BE2C (cell line): ENCODE results near the gene ESYT2.

Experiments used
- DNase-seq: peaks from one replicate; pipeline ENCODE4 v3.0.0-alpha.2; 2020
- H3K27me3 ChIP-seq: fragments of 250-450 bp; sonication (Bioruptor Pico); 2 replicates; pipeline ENCODE4 v1.5.1; 2020; ENCODE audit warnings: mild to moderate bottlenecking
- H3K36me3 ChIP-seq: fragments of 250-450 bp; sonication (Bioruptor Pico); 2 replicates; pipeline ENCODE4 v1.5.1; 2020; ENCODE audit warnings: mild to moderate bottlenecking
- H3K4me1 ChIP-seq: fragments of 250-450 bp; sonication (Bioruptor Pico); 2 replicates; pipeline ENCODE4 v1.5.1; 2020
- H3K4me3 ChIP-seq: 2 replicates; pipeline ENCODE4 v1.5.1; 2011; ENCODE audit warnings: low read depth, low read length
- H3K9me3 ChIP-seq: fragments of 250-450 bp; sonication (Bioruptor Pico); 2 replicates; pipeline ENCODE4 v1.5.1; 2020
- TF ChIP-seq, protein P1 (sequence below): IDR thresholded peaks from 2 replicates; pipeline ENCODE4 v1.5.1; 2012; ENCODE audit warnings: mild to moderate bottlenecking, low read depth, low read length

The ESYT2 gene

DNA sequence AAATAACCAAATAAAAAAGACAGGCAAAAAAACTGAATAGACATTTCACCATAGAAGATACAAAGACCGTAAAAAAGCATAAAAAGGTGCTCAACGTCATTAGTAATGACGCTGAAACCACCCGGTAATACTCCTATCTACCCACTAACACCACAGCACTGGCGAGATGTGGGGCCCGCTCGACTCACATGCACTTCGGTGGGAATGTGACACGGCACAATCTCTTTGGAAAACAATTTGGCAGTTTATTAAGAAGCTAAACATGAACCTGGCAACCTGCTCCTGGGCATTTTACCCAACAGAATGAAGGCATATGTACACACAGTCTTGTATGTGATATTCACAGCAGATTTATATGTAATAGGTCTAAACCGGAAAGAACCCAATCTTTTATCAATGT, 81.9 kb downstream of the ESYT2 start:
- H3K36me3 ChIP-seq, result peaks cover 7% of the 10 kb centered on the region; the same call in 1 of the 2 replicates
- no peaks in the 10 kb centered on the region for H3K27me3 ChIP-seq
- TF ChIP-seq, protein P1, sequence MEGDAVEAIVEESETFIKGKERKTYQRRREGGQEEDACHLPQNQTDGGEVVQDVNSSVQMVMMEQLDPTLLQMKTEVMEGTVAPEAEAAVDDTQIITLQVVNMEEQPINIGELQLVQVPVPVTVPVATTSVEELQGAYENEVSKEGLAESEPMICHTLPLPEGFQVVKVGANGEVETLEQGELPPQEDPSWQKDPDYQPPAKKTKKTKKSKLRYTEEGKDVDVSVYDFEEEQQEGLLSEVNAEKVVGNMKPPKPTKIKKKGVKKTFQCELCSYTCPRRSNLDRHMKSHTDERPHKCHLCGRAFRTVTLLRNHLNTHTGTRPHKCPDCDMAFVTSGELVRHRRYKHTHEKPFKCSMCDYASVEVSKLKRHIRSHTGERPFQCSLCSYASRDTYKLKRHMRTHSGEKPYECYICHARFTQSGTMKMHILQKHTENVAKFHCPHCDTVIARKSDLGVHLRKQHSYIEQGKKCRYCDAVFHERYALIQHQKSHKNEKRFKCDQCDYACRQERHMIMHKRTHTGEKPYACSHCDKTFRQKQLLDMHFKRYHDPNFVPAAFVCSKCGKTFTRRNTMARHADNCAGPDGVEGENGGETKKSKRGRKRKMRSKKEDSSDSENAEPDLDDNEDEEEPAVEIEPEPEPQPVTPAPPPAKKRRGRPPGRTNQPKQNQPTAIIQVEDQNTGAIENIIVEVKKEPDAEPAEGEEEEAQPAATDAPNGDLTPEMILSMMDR, result no peak
- DNase-seq, result no peak
- no peaks in the 10 kb centered on the region for H3K9me3 ChIP-seq
- no peak overlapping the region for H3K4me3 ChIP-seq
- H3K4me1 ChIP-seq, result no peaks in the 10 kb centered on the region

DNA sequence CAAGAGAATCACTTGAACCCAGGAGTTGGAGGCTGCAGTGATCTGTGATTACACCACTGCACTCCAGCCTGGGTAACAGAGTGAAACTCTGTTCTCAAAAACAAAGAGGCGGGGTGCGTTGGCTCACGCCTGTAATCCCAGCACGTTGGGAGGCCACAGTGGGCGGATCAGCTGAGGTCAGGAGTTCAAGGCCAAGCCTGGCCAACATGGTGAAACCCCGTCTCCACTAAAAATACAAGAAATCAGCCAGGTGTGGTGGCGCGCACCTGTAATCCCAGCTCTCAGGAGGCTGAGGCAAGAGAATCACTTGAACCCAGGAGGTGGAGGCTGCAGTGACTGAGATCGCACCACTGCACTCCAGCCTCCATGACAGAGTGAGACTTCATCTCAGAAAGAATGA, 82.4 kb downstream of the ESYT2 start:
- TF ChIP-seq, protein P1, result no peak
- no peaks in the 10 kb centered on the region for H3K9me3 ChIP-seq
- no peaks in the 10 kb centered on the region for H3K4me1 ChIP-seq
- peaks cover 7% of the 10 kb centered on the region; the same call in 1 of the 2 replicates for H3K36me3 ChIP-seq
- no peak for DNase-seq
- no peaks in the 10 kb centered on the region for H3K27me3 ChIP-seq
- no peak overlapping the region for H3K4me3 ChIP-seq

DNA sequence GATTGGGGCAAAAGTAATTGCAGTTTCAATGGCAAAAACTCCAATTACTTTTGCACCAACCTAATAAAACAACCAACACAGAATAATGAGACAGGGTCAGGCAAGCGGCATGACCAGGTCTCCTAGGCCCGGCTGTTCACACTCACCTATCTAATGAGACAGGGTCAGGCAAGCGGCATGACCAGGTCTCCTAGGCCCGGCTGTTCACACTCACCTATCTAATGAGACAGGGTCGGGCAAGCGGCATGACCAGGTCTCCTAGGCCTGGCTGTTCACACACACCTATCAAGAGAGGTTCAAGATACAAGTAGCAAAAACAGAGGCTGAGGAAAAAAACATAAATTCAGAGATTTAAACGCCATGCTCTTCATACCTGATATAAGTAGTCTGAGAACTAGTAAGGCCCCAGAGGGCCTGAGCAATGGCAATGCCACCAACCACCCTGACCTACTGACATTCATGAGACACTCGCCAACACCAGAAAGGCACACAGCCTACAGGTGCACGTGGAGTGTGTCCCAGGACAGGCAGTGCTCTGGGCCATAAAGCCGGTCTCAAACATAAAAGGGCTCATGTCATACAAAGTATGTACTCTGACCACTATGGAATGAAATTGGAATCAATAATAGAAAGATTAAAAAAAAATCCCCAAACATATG, 84.1 kb downstream of the ESYT2 start:
- Histone ChIP-seq H3K36me3 (peaks cover 7% of the 10 kb centered on the region; the same call in 1 of the 2 replicates), H3K4me1 (no peaks in the 10 kb centered on the region), H3K4me3 (no peak overlapping the region), H3K9me3 (no peaks in the 10 kb centered on the region), H3K27me3 (no peaks in the 10 kb centered on the region)
- TF ChIP-seq, protein P1, result no peak
- DNase-seq, result no peak

DNA sequence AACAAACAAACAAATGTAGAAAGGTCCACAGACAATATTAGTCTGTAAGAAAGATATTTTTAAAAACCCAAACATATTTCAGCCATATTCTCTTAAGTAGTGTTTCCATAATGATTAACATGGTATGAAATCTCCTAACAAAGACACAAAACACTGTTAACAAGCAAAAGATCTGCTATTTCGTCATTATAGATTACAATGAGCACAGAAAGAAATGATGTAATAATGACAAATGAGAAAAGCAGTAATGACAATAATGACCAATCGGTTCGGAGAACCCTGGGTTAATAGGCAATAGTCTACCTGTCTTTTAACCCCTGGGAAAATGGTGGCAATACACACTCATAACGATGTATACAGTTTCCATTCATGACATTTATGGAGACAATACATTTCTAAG, 85.2 kb downstream of the ESYT2 start:
- Histone ChIP-seq H3K4me3 (no peak overlapping the region), H3K27me3 (no peaks in the 10 kb centered on the region), H3K9me3 (no peaks in the 10 kb centered on the region), H3K4me1 (no peaks in the 10 kb centered on the region), H3K36me3 (peaks cover 7% of the 10 kb centered on the region; the same call in 1 of the 2 replicates)
- no peak for DNase-seq
- TF ChIP-seq, protein P1, result no peak

DNA sequence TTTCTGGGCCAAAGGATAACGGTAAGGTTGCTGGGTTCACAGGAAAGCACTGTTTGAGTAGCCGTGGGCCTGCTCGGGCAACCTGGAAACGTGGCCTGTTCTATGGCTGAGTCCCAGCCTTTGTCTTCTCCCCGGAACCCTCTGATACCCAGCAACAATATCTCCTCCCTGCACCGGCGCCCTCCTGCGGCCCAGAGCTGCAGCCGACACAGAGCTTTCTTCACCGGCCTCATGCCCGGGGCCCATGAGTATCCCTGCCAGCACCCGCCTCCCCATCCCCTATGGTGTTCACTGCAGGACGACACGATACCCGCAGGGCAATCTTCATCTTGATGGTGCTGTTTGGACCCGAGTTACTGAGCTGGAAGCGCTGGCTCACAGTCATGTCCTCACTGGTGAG, 86.1 kb downstream of the ESYT2 start:
- Histone ChIP-seq H3K36me3 (peaks cover 7% of the 10 kb centered on the region; the same call in 1 of the 2 replicates), H3K27me3 (no peaks in the 10 kb centered on the region), H3K9me3 (no peaks in the 10 kb centered on the region), H3K4me3 (no peak overlapping the region), H3K4me1 (no peaks in the 10 kb centered on the region)
- no peak for DNase-seq
- TF ChIP-seq, protein P1, result no peak

DNA sequence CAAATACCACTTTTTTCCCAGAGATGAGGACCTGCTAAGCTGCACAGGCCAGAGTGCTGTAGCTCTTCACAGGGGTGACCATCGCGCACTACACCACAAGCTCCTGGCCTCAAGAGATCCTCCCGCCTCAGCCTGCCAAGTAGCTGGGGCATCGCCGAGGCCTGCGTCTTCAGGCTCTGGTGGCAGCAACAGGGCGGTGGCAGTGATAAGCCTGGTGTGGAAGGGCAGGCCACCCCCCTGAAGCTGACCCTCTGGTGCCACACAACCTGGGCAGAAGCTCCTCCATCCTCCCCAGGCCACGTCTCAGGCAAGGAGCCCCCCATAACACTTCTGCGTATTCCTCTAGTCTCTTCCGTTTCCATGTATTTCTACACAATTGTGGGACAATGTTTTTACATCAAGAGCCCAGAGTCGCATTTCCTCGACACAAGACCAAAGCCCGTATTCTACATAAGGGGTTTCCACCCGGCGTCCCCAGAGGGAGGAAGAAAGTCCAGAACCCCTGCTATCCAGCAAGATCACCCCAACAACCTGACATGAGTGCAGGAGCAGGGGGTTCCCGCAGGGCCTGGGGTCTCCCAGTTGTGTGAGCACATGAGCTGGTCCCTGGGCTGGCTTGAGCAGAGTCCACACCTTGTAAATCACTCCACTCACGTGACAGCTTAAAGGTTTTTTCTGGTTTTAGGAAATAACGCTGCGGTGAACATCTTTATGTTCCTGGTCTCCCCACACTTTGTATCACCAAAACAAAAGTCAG, 87.1 kb downstream of the ESYT2 start:
- Histone ChIP-seq H3K27me3 (no peaks in the 10 kb centered on the region), H3K4me1 (no peaks in the 10 kb centered on the region), H3K36me3 (peaks cover 7% of the 10 kb centered on the region), H3K9me3 (no peaks in the 10 kb centered on the region), H3K4me3 (no peak overlapping the region)
- DNase-seq, result no peak
- TF ChIP-seq, protein P1, result no peak
